IPS-20b (cell line): Measurements from ENCODE around the gene KLHL17.
A peak's percentile ranks its signal among the peaks of the same experiment; 100 is the strongest.

Experiments
- H3K27ac ChIP-seq: one replicate; pipeline ENCODE4 v1.5.1; 2013; ENCODE audit warnings: low read length
- H3K27me3 ChIP-seq: 2 replicates; pipeline ENCODE4 v1.6.1; 2013; ENCODE audit warnings: mild to moderate bottlenecking, low read length, inconsistent platforms; ENCODE audit not compliant: insufficient read depth
- H3K36me3 ChIP-seq: 2 replicates; pipeline ENCODE4 v1.6.1; 2013; ENCODE audit warnings: low read depth, mild to moderate bottlenecking, inconsistent platforms, low read length, moderate library complexity; ENCODE audit not compliant: insufficient read depth
- H3K4me1 ChIP-seq: 2 replicates; pipeline ENCODE4 v1.6.1; 2013; ENCODE audit warnings: mild to moderate bottlenecking, control low read depth, inconsistent platforms, low read length, moderate library complexity; ENCODE audit not compliant: insufficient read depth
- H3K4me3 ChIP-seq: 2 replicates; pipeline ENCODE4 v1.5.1; 2013; ENCODE audit warnings: mild to moderate bottlenecking, low read length, inconsistent platforms
- H3K9ac ChIP-seq: 2 replicates; pipeline ENCODE4 v1.6.1; 2013; ENCODE audit warnings: low read depth, mild to moderate bottlenecking, inconsistent platforms, low read length, moderate library complexity
- H3K9me3 ChIP-seq: 2 replicates; pipeline ENCODE4 v1.6.1; 2013; ENCODE audit warnings: mild to moderate bottlenecking, low read depth, low read length, inconsistent platforms; ENCODE audit not compliant: insufficient read depth

The KLHL17 gene

GRCh38 chr1:967466-968343 is 7.3 kb downstream of the KLHL17 start:
- Histone ChIP-seq H3K4me3 (no peak overlapping the region), H3K27me3 (peaks cover 69% of the 10 kb centered on the region), H3K9ac (no peak overlapping the region), H3K4me1 (no peaks in the 10 kb centered on the region), H3K9me3 (no peaks in the 10 kb centered on the region), H3K36me3 (peaks cover 3% of the 10 kb centered on the region; the same call in 1 of the 2 replicates), H3K27ac (no peak overlapping the region)

GRCh38 chr1:969260-969855 is 9.0 kb downstream of the KLHL17 start:
- Histone ChIP-seq H3K27ac (no peak overlapping the region), H3K36me3 (no peaks in the 10 kb centered on the region), H3K27me3 (peaks cover 71% of the 10 kb centered on the region), H3K9me3 (no peaks in the 10 kb centered on the region), H3K9ac (no peak overlapping the region), H3K4me1 (no peaks in the 10 kb centered on the region), H3K4me3 (no peak overlapping the region)

GRCh38 chr1:970242-970972 is 10.0 kb downstream of the KLHL17 start:
- Histone ChIP-seq H3K27ac (no peak overlapping the region), H3K4me1 (no peaks in the 10 kb centered on the region), H3K4me3 (peak overlapping the region; percentile 44; the same call in 1 of the 2 replicates), H3K27me3 (peaks cover 76% of the 10 kb centered on the region), H3K9ac (no peak overlapping the region), H3K9me3 (no peaks in the 10 kb centered on the region), H3K36me3 (no peaks in the 10 kb centered on the region)

- no peaks in the 10 kb centered on the region for H3K9me3 ChIP-seq
- no peak overlapping the region for H3K9ac ChIP-seq
- peaks cover 69% of the 10 kb centered on the region for H3K27me3 ChIP-seq
- no peak overlapping the region for H3K4me3 ChIP-seq
- H3K27ac ChIP-seq = no peak overlapping the region
- H3K4me1 ChIP-seq = no peaks in the 10 kb centered on the region
- no peaks in the 10 kb centered on the region for H3K36me3 ChIP-seq
Observed at GRCh38 chr1:970973-971730, 10.8 kb downstream of the KLHL17 start.

GRCh38 chr1:971751-972506 is 11.5 kb downstream of the KLHL17 start:
- Histone ChIP-seq H3K27me3 (peaks cover 61% of the 10 kb centered on the region), H3K36me3 (no peaks in the 10 kb centered on the region), H3K27ac (no peak overlapping the region), H3K9ac (no peak overlapping the region), H3K4me1 (no peaks in the 10 kb centered on the region), H3K9me3 (no peaks in the 10 kb centered on the region), H3K4me3 (no peak overlapping the region)

- H3K9ac ChIP-seq = no peak overlapping the region
Observed at GRCh38 chr1:972726-973458, 12.5 kb downstream of the KLHL17 start.

GRCh38 chr1:973459-974292 is 13.3 kb downstream of the KLHL17 start:
- no peak overlapping the region for H3K27ac ChIP-seq
- H3K4me1 ChIP-seq = no peaks in the 10 kb centered on the region
- H3K9me3 ChIP-seq = no peaks in the 10 kb centered on the region
- no peak overlapping the region for H3K4me3 ChIP-seq
- H3K36me3 ChIP-seq = no peaks in the 10 kb centered on the region
- H3K27me3 ChIP-seq = peaks cover 43% of the 10 kb centered on the region
- no peak overlapping the region for H3K9ac ChIP-seq

More at GRCh38 chr1:972726-973458, 12.5 kb downstream of the KLHL17 start:
- Histone ChIP-seq H3K36me3 (no peaks in the 10 kb centered on the region), H3K4me1 (no peaks in the 10 kb centered on the region), H3K27me3 (peaks cover 51% of the 10 kb centered on the region), H3K4me3 (no peak overlapping the region), H3K9me3 (no peaks in the 10 kb centered on the region), H3K27ac (no peak overlapping the region)

- Histone ChIP-seq H3K27ac (no peak overlapping the region), H3K27me3 (peaks cover 38% of the 10 kb centered on the region), H3K36me3 (no peaks in the 10 kb centered on the region), H3K9ac (no peak overlapping the region), H3K9me3 (no peaks in the 10 kb centered on the region), H3K4me3 (no peak overlapping the region), H3K4me1 (no peaks in the 10 kb centered on the region)
Observed at GRCh38 chr1:974293-974640, 13.9 kb downstream of the KLHL17 start.

- no peak overlapping the region for H3K27ac ChIP-seq
- no peak overlapping the region for H3K4me3 ChIP-seq
- no peak overlapping the region for H3K9ac ChIP-seq
- H3K27me3 ChIP-seq = peaks cover 36% of the 10 kb centered on the region
- H3K9me3 ChIP-seq = no peaks in the 10 kb centered on the region
- no peaks in the 10 kb centered on the region for H3K4me1 ChIP-seq
- H3K36me3 ChIP-seq = no peaks in the 10 kb centered on the region
Observed at GRCh38 chr1:974687-975328, 14.4 kb downstream of the KLHL17 start.
